Lung (tissue), 12 donors: ENCODE measurements around the gene IFI44L. TPM values are rescaled to one million over a fixed set of nuclear protein-coding genes. Genes with fewer than 3 reads are reported as not detected.

Experiments
- ATAC-seq: fragments of 200-7000 bp; cut with Tn5 transposase; one replicate; pipeline ENCODE4 v1.9.1; 2020; ENCODE audit warnings: moderate number of reproducible peaks; ENCODE audit not compliant: insufficient read depth, low FRiP score
- DNase-seq, 3 donors: peaks; one replicate each; pipeline ENCODE4 v3.0.0-alpha.2; 2013 to 2017
- H3K27ac ChIP-seq, 2 donors: one replicate each; pipeline ENCODE4 v1.5.1; 2013; ENCODE audit warnings: mild to moderate bottlenecking in 2 of 2, moderate library complexity in 2 of 2, control low read depth in 1 of 2, inconsistent platforms in 1 of 2, low read depth in 1 of 2, low read length in 1 of 2
- H3K27me3 ChIP-seq, 3 donors: one replicate each; pipeline ENCODE4 v1.5.1; 2013; ENCODE audit warnings: low read length in 2 of 3; ENCODE audit not compliant: control insufficient read depth in 3 of 3, insufficient read depth in 3 of 3
- H3K36me3 ChIP-seq, 4 donors: one replicate each; pipeline ENCODE4 v1.5.1; 2013; ENCODE audit warnings: low read length in 4 of 4, mild to moderate bottlenecking in 1 of 4, moderate library complexity in 1 of 4; ENCODE audit not compliant: control insufficient read depth in 4 of 4, insufficient read depth in 4 of 4
- H3K4me1 ChIP-seq, 5 donors: one replicate each; pipeline ENCODE4 v1.5.1; 2013; ENCODE audit warnings: low read length in 5 of 5, mild to moderate bottlenecking in 2 of 5, moderate library complexity in 1 of 5; ENCODE audit not compliant: control insufficient read depth in 5 of 5, insufficient read depth in 5 of 5
- H3K4me3 ChIP-seq: one replicate; pipeline ENCODE4 v1.5.1; 2013; ENCODE audit warnings: mild to moderate bottlenecking, control low read depth, moderate library complexity
- H3K9ac ChIP-seq, 2 donors: one replicate each; pipeline ENCODE4 v1.5.1; 2013; ENCODE audit warnings: low read length in 2 of 2, control low read depth in 1 of 2; ENCODE audit not compliant: insufficient read depth in 1 of 2
- H3K9me3 ChIP-seq, 4 donors: one replicate each; pipeline ENCODE4 v1.5.1; 2013; ENCODE audit warnings: low read length in 3 of 4, mild to moderate bottlenecking in 1 of 4, moderate library complexity in 1 of 4; ENCODE audit not compliant: control insufficient read depth in 4 of 4, insufficient read depth in 3 of 4
- WGBS, 2 donors: extraction: QIAGEN DNeasy Blood & Tissue Kit; methylation state at CpG; one replicate each; pipeline ENCODE4 v1.1.7; 2013; 5-methylcytosine and 5-hydroxymethylcytosine counted together
- polyA plus RNA-seq, 2 donors: library from polyadenylated mRNA; stranded (reverse); fragments of 200-250 nt; gene quantifications; one replicate each; pipeline ENCODE4 v1.2.1, GENCODE V29; 2013
- total RNA-seq, 2 donors: library from RNA; depleted of rRNA in 1 of 2; stranded (reverse); fragments of >200 nt in 1 of 2; gene quantifications; one replicate each; pipeline ENCODE4 v1.2.1, GENCODE V29; 2014 to 2021
- TF ChIP-seq, protein P1 (sequence below): IDR thresholded peaks from 2 replicates; pipeline ENCODE4 v1.5.1; 2012; ENCODE audit warnings: mild to moderate bottlenecking; ENCODE audit errors: control extremely low read depth, extremely low read depth
- donor health status: control.
- donor health status: control.
- donor health status: Bipolar disorder and iron deficiency.
- donor health status: healthy.
- donor health status: DM: yes; HTN: yes; CAD: no.

The IFI44L gene
- total and polyA plus RNA-seq, 4 donors, result 3.3 to 11.8 (median 7.3) TPM

DNA sequence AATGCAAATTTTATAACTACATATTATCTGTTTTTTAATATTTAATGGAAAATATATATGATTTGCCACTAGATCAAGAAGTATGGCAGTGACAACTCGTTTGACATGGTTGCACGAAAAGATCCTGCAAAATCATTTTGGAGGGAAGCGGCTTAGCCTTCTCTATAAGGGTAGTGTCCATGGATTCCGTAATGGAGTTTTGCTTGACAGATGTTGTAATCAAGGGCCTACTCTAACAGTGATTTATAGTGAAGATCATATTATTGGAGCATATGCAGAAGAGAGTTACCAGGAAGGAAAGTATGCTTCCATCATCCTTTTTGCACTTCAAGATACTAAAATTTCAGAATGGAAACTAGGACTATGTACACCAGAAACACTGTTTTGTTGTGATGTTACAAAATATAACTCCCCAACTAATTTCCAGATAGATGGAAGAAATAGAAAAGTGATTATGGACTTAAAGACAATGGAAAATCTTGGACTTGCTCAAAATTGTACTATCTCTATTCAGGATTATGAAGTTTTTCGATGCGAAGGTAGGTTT lies 29.9 kb downstream of the IFI44L start:
- DNase-seq (peak in 2 of 3 donors; percentile 54 to 55), ATAC-seq (no peak)
- H3K9ac ChIP-seq, result peak overlapping the region in 1 of 2 donors; percentile 95
- H3K36me3 ChIP-seq, result peaks cover 0 to 7% (median 3%) of the 10 kb centered on the region in 4 donors
- H3K27ac ChIP-seq, result peak overlapping the region in 1 of 2 donors; percentile 31
- peaks cover 0 to 4% (median 2%) of the 10 kb centered on the region in 4 donors for H3K9me3 ChIP-seq
- H3K4me3 ChIP-seq, result no peak overlapping the region
- TF ChIP-seq, protein P1, sequence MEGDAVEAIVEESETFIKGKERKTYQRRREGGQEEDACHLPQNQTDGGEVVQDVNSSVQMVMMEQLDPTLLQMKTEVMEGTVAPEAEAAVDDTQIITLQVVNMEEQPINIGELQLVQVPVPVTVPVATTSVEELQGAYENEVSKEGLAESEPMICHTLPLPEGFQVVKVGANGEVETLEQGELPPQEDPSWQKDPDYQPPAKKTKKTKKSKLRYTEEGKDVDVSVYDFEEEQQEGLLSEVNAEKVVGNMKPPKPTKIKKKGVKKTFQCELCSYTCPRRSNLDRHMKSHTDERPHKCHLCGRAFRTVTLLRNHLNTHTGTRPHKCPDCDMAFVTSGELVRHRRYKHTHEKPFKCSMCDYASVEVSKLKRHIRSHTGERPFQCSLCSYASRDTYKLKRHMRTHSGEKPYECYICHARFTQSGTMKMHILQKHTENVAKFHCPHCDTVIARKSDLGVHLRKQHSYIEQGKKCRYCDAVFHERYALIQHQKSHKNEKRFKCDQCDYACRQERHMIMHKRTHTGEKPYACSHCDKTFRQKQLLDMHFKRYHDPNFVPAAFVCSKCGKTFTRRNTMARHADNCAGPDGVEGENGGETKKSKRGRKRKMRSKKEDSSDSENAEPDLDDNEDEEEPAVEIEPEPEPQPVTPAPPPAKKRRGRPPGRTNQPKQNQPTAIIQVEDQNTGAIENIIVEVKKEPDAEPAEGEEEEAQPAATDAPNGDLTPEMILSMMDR, result no peak
- no peaks in the 10 kb centered on the region for H3K27me3 ChIP-seq
- H3K4me1 ChIP-seq, result peaks cover 3 to 14% (median 5%) of the 10 kb centered on the region in 5 donors
- 29 to 34% methylated on average over 6 of the region's 6 CpGs for WGBS, 2 donors

DNA sequence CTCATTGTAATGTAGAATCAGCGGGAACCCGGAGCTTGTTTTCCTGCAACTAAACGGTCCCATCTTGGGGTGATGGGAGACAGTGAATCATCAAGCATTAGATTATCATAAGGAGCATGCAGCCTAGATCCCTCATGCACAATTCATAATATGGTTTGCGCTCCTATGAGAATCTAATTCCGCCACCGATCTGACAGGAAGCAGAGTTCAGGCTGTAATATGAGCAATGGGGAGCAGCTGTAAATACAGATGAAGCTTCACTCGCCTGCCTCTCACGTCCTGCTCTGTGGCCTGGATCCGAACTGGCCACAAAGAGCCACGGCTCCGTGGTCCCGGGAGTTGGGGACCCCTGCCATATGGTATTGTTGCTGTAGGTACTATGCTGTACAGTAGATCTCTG lies 31.0 kb downstream of the IFI44L start:
- H3K36me3 ChIP-seq, result peaks cover 0 to 15% (median 7%) of the 10 kb centered on the region in 4 donors
- peak overlapping the region in 1 of 2 donors; percentile 84 for H3K27ac ChIP-seq
- peak overlapping the region in 1 of 2 donors; percentile 47 for H3K9ac ChIP-seq
- TF ChIP-seq, protein P1, result no peak
- peaks cover 3 to 14% (median 5%) of the 10 kb centered on the region in 5 donors for H3K4me1 ChIP-seq
- peaks cover 0 to 4% (median 2%) of the 10 kb centered on the region in 4 donors for H3K9me3 ChIP-seq
- DNase-seq (peak in 2 of 3 donors; percentile 22 to 39), ATAC-seq (no peak)
- H3K27me3 ChIP-seq, result no peaks in the 10 kb centered on the region
- WGBS, 2 donors, result 18 to 45% methylated on average over 12 of the region's 12 CpGs
- peak overlapping the region; percentile 35 for H3K4me3 ChIP-seq

DNA sequence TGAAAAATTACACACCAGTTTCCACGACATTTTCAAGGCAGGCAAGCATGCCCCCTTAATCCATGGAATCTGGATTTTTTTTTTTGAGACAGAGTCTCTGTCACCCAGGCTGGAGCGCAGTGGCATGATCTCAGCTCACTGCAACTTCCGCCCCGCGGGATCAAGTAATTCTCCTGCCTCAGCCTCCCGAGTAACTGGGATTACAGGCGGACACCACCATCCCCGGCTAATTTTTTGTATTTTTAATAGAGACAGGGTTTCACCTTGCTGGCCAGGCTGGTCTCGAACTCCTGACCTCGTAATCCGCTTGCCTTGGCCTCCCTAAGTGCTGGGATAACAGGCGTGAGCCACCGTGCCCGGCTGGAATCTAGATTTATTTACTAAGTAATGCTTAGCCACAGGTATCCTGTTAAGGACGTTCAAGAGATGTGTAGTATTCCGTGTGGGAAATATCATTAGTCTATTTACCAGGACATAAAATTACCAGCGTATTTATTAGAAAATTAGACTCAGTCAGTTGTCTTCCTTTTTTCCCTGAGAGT lies 31.8 kb downstream of the IFI44L start:
- no peak overlapping the region for H3K27ac ChIP-seq
- TF ChIP-seq, protein P1, result no peak
- no peaks in the 10 kb centered on the region for H3K27me3 ChIP-seq
- DNase-seq, result no peak
- 71 to 77% methylated on average over 17 of the region's 17 CpGs for WGBS, 2 donors
- no peak overlapping the region for H3K9ac ChIP-seq
- peaks cover 3 to 14% (median 5%) of the 10 kb centered on the region in 5 donors for H3K4me1 ChIP-seq
- H3K36me3 ChIP-seq, result peaks cover 0 to 15% (median 8%) of the 10 kb centered on the region in 4 donors
- H3K9me3 ChIP-seq, result peaks cover 0 to 4% (median 2%) of the 10 kb centered on the region in 4 donors
- ATAC-seq, result no peak
- H3K4me3 ChIP-seq, result no peak overlapping the region
